Right lobe of liver (tissue), 6 donors: ENCODE results near the gene RIPK4. TPM values are rescaled to one million over a fixed set of nuclear protein-coding genes. Genes with fewer than 3 reads are reported as not detected.

Source experiments
- ATAC-seq, 4 donors: fragments of 200-7000 bp; cut with Tn5 transposase; one replicate each; pipeline ENCODE4 v1.9.1; 2020; ENCODE audit warnings: mild to moderate bottlenecking in 4 of 4, moderate library complexity in 4 of 4
- DNase-seq, 3 donors: peaks; one replicate each; pipeline ENCODE4 v3.0.0-alpha.2; 2020
- H3K27ac ChIP-seq, 3 donors: fragments of 200-600 bp; one replicate each; pipeline ENCODE4 v1.8.0; 2022
- H3K27me3 ChIP-seq, 2 donors: fragments of 200-600 bp; one replicate each; pipeline ENCODE4 v1.8.0; 2022
- H3K36me3 ChIP-seq, 4 donors: fragments of 200-600 bp; sonication (generic) in 1 of 4; one replicate each; pipeline versions ENCODE4 v1.5.1 to v1.8.0; 2017 to 2022; ENCODE audit warnings: control low read depth in 1 of 4
- H3K4me1 ChIP-seq, 4 donors: fragments of 200-600 bp; sonication (generic) in 1 of 4; one replicate each; pipeline versions ENCODE4 v1.5.1 to v1.8.0; 2017 to 2022; ENCODE audit warnings: control low read depth in 1 of 4
- H3K4me3 ChIP-seq, 3 donors: fragments of 200-600 bp; one replicate each; pipeline ENCODE4 v1.8.0; 2022
- H3K9me3 ChIP-seq, 4 donors: fragments of 200-600 bp; sonication (generic) in 1 of 4; one replicate each; pipeline versions ENCODE4 v1.5.1 to v1.8.0; 2017 to 2022; ENCODE audit warnings: control low read depth in 1 of 4
- CTCF ChIP-seq, 4 donors: fragments of 200-600 bp in 3 of 4; fragments of 450-650 bp in 1 of 4; IDR thresholded peaks; one replicate each; pipeline versions ENCODE4 v1.5.1 to v1.8.0; 2016 to 2022; ENCODE audit warnings: antibody characterized with exemption in 4 of 4, mild to moderate bottlenecking in 2 of 4
- POLR2A ChIP-seq: fragments of 450-650 bp; IDR thresholded peaks from one replicate; pipeline ENCODE4 v1.6.1; 2017; ENCODE audit warnings: antibody characterized with exemption, mild to moderate bottlenecking
- WGBS: methylation state at CpG from one replicate; pipeline ENCODE4 v1.1.6; 2018; ENCODE audit warnings: low coverage, low lambda C conversion rate; ENCODE audit not compliant: insufficient coverage; ENCODE audit errors: missing lambda C conversion rate; 5-methylcytosine and 5-hydroxymethylcytosine counted together
- intact Hi-C, 2 donors: fragments of 100-400 bp; cut with DNase I; formaldehyde crosslinking; loops; one replicate each; pipeline versions ENCODE4 v1.11.2 to v1.14.1; 2022
- total RNA-seq, 6 experiments: library from RNA; depleted of rRNA in 2 of 6; stranded (reverse); fragments of >200 nt in 2 of 6; fragmentation: NEBNext Ultra II Directional in 3 of 6; extraction: Animal tissue kit (Norgen Biotek cat#: 25700) in 3 of 6; gene quantifications; one replicate each; pipeline versions ENCODE4 v1.1.0 to v1.2.4, GENCODE V29; 2016 to 2023
- donor health status: DM: no; HTN: yes; CAD: no.
- donor health status: DM: no; HTN: no; CAD: no.
- donor health status: DM: no; HTN: no; CAD: no.
- donor health status: DM: no; HTN: yes; CAD: no.
- donor health status: DM: no; HTN: yes; CAD: no.

Gene RIPK4
- total RNA-seq, 6 experiments from 2014 or later, result 6.7 to 18.7 (median 12.7) TPM

DNA sequence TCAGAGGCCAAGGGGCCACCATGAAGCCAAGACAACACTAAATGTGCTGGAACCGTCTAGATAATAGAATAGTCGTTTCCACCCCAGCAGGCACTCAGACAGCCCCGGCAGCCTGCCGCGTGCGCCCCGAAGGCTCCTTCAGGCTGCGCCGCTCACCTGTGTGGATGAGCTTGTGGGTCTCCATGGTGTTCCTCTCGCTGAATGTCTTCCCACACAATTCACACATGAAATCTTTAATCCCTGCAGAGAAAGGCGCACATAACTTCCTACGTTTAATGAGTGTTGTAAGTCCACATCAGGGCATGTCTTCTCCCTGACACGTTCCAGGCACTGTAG lies 43.7 kb upstream of the RIPK4 start:
- Histone ChIP-seq H3K9me3 (no peaks in the 10 kb centered on the region), H3K4me3 (no peak overlapping the region), H3K36me3 (peaks cover 0 to 5% (median 0%) of the 10 kb centered on the region in 4 donors), H3K27me3 (no peaks in the 10 kb centered on the region), H3K27ac (no peak overlapping the region), H3K4me1 (no peaks in the 10 kb centered on the region)
- no peak for DNase-seq
- no peak for ATAC-seq
- no peak for TF ChIP-seq POLR2A
- no peak for TF ChIP-seq CTCF (IDR thresholded peaks at IDR 0.05)
- WGBS, result 92% methylated on average over 4 of the region's 13 CpGs
- intact Hi-C loops, result no loop called here

GRCh38 chr21:41809891-41810596 lies 43.2 kb upstream of the RIPK4 start:
- H3K9me3 ChIP-seq, result no peaks in the 10 kb centered on the region
- H3K27me3 ChIP-seq, result no peaks in the 10 kb centered on the region
- no peak overlapping the region for H3K27ac ChIP-seq
- no peak for TF ChIP-seq POLR2A
- TF ChIP-seq CTCF (IDR thresholded peaks at IDR 0.05), result no peak
- no peak for DNase-seq
- peak in 1 of 4 donors; percentile 28 for ATAC-seq
- intact Hi-C loops, result no loop called here
- no peak overlapping the region for H3K4me3 ChIP-seq
- no peaks in the 10 kb centered on the region for H3K4me1 ChIP-seq
- peaks cover 0 to 5% (median 0%) of the 10 kb centered on the region in 4 donors for H3K36me3 ChIP-seq
- 87% methylated on average over 4 of the region's 34 CpGs for WGBS

GRCh38 chr21:41808846-41809245 lies 42.0 kb upstream of the RIPK4 start:
- no peak for DNase-seq
- TF ChIP-seq CTCF (IDR thresholded peaks at IDR 0.05), result no peak
- TF ChIP-seq POLR2A, result no peak
- ATAC-seq, result no peak
- Histone ChIP-seq H3K27ac (no peak overlapping the region), H3K36me3 (peaks cover 0 to 4% (median 0%) of the 10 kb centered on the region in 4 donors), H3K9me3 (no peaks in the 10 kb centered on the region), H3K4me3 (no peak overlapping the region), H3K4me1 (no peaks in the 10 kb centered on the region), H3K27me3 (no peaks in the 10 kb centered on the region)
- intact Hi-C loops, result no loop called here
- 95% methylated on average over 20 of the region's 22 CpGs for WGBS

DNA sequence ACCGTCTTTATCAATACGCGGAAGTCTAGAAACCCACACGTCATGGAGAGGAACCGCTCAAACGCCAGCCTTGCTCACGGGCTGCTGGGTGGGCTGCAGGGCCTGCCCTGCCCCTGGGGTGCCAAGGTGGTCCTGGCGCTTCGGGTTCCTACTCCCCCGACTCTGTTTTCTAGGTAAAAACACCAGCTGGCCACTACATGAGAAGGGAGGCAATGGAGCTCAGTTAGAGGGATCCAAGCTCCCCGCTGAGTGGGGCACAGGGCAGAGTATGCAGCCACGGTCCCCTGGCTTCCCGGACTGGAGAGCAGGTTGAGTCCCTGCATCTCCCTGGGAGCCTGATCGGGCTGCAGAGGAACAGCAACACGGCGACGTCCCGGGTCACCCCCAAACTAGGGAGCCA lies 41.2 kb upstream of the RIPK4 start:
- Histone ChIP-seq H3K4me1 (no peaks in the 10 kb centered on the region), H3K4me3 (no peak overlapping the region), H3K9me3 (no peaks in the 10 kb centered on the region), H3K27ac (no peak overlapping the region), H3K27me3 (no peaks in the 10 kb centered on the region), H3K36me3 (peaks cover 0 to 4% (median 0%) of the 10 kb centered on the region in 4 donors)
- 87% methylated on average over 3 of the region's 18 CpGs for whole genome bisulfite sequencing
- intact Hi-C loops, result no loop called here
- TF ChIP-seq POLR2A (no peak), CTCF (IDR thresholded peaks at IDR 0.05) (no peak)
- ATAC-seq, result no peak
- DNase-seq, result no peak
